NCI-H1092 treated with DMSO at 0.1 percent for 48 hours (cell line): ENCODE data around the gene PLCG2.

ENCODE experiments used
- DNase-seq: peaks from one replicate; lab custom pipeline; 2025; lab: John Stamatoyannopoulos, UW

The PLCG2 gene

DNA sequence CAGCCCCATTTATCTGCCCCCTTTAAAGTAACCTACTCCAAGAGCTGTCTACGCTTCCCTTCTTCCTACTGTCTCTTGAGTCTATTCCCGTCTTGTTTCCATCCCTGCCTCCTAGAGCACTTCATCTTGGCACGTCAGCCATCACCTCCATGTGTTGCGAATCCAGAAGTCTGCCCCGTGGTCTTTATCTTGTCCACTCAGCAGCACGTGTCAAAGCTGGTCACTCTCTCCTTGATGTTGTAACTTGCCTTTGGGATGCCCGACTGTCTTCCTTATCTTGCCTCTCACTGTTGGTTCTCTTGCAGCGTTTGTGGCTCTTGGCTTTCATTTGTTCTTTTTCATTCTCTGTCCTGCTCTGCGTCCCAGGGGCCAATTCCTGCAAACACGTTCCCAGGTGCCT is 99.4 kb downstream of the PLCG2 start:
- DNase-seq, result no peak

DNA sequence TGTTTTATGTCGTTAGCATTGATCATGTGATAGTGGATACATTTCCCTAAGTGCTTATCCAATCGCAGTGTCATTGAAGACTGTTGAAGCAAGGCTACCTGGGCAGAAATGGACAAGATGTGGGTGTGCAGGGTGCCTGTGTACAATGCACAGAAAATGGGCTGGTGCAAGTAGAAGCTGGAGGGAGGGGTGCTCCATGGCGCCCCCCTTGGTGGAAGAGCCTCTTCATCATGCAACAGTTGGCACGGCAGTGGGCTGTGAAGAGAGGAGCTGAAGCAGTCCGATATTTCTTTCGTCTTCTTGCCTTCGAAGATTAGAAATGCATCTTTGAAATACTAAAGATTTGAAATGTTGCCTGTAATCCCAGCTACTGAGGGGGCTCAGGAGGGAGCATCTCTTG is 100.5 kb downstream of the PLCG2 start:
- DNase-seq, result no peak

DNA sequence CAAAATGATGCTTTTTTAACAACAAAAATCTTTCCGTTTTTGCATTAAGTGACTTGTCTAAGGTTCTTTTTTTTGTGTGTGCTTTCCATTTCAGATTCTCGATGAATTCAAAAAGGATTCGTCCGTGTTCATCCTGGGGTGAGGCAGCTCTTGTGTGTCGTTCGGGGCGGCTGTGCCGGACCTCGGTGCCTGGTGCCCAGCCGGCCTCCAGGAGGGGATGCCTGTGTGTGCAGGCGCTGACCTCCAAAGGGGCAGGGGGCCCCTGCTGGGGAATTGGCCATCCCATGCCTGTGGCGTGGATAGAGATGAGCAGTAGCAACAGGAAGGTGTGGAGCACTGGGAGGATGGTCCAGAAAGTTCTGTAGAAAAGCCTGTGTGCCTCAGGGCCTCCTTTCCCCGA is 101.7 kb downstream of the PLCG2 start:
- no peak for DNase-seq

DNA sequence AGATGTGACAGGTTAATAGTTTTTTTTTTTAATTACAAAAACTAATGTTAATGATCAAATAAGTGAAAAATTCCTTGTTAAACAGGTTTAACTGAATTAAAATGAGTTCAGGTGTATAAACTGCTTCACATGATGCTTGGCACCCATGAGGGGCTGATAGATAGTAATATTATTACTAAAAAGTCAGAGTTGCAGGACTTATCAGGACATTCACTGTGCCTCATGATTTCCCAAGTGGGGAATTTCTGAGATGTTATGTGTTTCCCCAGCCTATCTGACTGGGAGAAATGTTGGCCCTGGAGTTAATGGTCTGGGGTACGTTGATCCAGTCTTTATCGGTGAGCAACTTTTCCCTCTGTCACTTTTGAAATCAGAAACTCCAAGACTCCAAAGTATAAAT is 102.1 kb downstream of the PLCG2 start:
- no peak for DNase-seq

DNA sequence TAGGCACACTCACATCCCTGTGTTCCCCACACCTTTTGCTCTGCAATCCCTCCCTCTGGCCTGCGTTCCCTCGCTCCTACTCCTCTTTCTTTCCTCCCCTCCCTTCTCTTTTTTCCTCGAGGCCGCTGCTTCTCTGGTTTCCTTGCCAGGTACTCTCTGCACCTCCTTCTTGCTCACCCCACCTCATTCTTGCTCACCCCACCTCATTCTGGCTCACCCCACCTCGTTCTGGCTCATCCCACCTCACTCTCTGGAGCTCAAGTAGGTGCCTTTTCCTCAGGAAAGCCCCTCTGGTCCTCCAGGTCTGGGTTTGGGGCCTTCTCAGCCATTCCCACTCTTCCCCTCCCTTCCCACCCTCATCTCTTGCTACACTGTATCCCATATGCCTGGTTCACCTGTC is 103.5 kb downstream of the PLCG2 start:
- DNase-seq, result no peak

DNA sequence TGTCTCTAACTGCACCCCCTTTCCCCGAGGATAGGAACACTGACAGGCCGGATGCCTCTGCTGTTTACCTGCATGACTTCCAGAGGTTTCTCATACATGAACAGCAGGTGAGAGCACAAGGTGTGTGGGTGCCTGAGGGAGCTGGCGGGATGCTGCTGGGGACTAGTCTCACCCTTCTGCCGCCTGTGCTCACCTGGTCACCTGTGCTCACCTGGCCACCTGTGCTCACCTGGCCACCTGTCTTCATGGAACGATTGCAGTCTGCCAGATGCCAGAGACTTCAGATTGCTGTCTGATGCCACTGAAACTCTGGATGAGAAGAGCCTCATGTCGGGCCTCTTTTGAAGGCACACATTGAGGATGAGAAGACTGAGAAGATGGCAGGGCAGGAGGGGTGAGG is 104.1 kb downstream of the PLCG2 start:
- DNase-seq, result no peak

- no peak for DNase-seq
Measured at GRCh38 chr16:81885976-81886586, 107.0 kb downstream of the PLCG2 start.

GRCh38 chr16:81888520-81889394 is 109.7 kb downstream of the PLCG2 start:
- no peak for DNase-seq

DNA sequence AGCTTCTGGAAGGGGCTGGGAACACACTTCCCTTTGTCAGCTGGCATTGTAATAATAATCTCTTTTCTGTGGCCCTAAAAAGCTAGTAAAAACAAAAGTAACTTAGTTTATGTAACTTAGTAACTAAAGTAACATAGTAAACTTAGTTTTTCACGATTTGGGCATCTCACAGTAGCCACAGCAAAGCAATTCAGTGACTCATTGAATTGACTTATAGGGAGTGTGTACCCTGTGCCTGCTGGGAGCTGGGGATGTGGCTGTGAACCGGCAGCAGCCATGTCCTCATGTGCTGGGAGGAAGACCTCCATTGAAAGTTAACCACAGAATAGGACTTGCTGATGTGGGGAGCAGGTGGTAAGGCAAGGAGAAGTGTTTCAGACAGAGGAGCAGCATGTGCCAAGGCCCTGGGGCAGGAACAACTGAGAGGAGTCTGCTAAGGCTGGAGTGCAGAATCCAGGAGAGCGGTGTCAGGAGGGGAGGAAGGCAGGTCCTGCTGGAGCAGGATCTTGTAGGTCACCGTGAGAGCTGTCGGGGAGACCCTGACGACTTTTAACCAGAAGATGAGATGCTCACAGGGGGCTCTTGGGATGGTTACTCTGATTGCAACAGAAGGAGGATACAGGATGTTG is 112.8 kb downstream of the PLCG2 start:
- no peak for DNase-seq

DNA sequence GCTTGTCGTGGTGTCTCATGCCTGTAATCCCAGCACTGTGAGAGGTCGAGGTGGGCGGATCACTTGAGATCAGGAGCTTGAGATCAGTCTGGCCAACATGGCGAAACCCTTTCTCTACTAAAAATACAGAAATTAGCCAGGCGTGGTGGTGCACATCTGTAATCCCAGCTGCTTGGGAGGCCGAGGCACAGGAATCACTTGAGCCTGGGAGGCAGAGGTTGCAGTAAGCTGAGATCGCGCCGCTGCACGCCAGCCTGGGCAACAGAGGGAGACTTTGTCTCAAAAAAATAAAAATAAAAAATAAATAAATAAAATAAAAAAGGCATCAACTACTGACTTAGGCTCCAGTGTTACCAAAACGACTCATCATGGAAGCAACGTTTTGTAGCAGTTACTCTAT is 115.5 kb downstream of the PLCG2 start:
- DNase-seq, result no peak

DNA sequence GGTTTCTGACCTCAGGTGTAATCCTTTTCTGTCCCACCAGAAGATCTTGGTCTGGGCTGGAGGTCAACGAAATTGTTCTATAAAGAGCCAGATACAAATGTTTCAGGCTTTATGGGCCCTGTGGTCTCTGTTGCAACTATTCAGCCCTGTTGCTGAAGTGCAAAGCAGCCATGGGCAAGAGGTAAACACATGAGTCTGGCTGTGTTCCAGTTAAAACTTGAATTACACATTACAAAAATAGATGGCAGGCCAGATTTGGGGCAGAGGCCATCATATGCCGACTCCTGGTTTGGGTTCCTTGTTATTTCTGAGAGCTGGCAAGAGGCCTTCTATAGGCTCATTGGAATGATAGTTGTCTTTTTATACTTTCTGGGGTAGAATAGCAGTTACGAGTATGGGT is 117.8 kb downstream of the PLCG2 start:
- DNase-seq, result no peak

DNA sequence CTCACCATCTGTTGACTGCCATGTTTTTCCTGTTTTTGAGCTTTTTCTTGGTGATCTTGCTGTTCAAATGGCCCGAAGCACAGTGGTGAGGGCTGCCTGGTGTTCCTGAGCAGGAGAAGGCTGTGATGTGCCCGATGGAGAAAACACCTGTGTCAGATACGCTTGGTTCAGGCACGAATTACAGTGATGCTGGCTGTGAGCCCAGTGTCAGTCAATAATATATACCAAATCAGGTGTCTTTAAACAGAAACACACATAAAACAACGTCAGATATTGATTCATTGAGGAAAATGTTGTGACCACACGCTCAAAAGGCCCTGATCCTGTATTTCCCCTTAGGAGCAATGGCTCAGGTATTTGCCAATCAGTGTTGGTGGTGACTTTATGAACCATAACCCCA is 120.5 kb downstream of the PLCG2 start:
- DNase-seq, result no peak

GRCh38 chr16:81900014-81900413 is 120.9 kb downstream of the PLCG2 start:
- DNase-seq, result no peak

GRCh38 chr16:81900456-81900855 is 121.4 kb downstream of the PLCG2 start:
- no peak for DNase-seq

GRCh38 chr16:81901484-81901883 is 122.4 kb downstream of the PLCG2 start:
- DNase-seq, result no peak

- DNase-seq, result no peak
Measured at GRCh38 chr16:81902025-81902424, 122.9 kb downstream of the PLCG2 start.

DNA sequence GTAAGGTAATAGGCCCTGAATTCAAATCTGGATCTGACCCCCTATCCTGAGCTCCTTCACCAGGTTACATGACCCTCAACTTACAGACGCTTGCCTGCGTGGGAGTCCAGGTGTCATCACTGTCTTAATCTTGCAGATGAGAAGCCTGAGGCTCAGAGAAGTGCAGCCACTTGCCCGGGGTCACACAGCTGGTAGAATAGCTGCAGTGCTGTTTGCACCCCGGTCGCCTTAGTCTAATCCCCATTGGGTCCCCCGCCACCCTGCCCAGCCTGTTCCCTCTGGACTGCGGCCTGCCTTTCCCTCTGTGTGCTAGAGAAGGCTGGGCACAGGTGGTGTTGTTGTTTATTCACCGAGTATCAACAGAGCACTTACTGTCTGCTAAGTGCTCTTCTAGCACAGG is 125.2 kb downstream of the PLCG2 start:
- DNase-seq, result no peak

GRCh38 chr16:81905277-81905676 is 126.2 kb downstream of the PLCG2 start:
- DNase-seq, result no peak

GRCh38 chr16:81907681-81908080 is 128.6 kb downstream of the PLCG2 start:
- no peak for DNase-seq

DNA sequence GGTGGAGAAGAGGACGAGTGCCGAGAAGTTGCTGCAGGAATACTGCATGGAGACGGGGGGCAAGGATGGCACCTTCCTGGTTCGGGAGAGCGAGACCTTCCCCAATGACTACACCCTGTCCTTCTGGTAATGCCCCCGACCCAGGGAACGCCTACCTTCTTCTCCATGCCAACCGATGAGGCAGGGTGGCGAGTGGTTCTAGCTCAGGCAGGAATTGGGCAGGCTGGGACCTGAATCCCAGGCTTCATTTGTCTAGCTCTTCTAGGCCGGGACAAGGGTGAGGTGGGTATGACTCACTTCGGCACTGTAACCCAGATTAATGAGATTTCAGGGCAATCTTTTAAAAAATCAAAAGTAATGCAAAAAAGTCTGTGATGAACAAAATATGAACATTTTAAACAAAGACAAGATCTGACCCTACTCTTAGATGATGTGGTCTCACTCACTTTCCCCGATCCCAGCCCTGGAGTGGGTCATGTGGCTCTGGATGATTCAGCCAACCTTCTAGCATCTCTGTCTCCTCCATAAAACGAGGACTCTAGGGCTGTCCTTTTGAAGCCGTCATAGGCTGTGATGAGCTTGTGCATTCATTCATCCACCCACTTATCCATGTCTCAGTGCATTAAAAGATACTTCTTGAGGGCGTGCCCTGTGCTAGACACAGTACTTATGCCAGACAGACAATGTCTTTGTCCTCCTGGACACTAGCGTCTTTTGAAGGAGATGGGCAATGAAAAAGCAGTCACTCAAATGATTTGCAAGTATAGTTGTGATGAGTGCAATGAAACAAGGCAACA is 129.6 kb downstream of the PLCG2 start:
- no peak for DNase-seq

- DNase-seq, result no peak
Measured at GRCh38 chr16:81910366-81910885, 131.3 kb downstream of the PLCG2 start.

DNA sequence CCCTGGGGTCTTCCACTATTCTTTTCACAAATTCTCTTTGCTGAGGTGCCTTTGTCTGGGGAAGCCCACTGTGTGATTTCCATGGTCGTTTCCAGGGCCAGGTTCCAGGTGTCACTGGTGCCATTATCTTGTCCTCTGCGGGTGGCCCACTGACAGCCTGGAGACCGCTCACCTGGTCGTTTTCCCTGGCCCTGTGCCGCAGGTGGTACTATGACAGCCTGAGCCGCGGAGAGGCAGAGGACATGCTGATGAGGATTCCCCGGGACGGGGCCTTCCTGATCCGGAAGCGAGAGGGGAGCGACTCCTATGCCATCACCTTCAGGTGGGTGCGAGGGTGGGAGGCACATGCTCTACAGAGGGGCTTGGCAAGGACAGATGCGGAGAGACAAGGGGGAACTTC is 133.3 kb downstream of the PLCG2 start:
- no peak for DNase-seq
